ENCODE results near the gene METTL17. TPM values are rescaled to one million over a fixed set of nuclear protein-coding genes. Genes with fewer than 3 reads are reported as not detected.

Gene METTL17
- total RNA-seq, 1 experiment from 2014 or later: 98.1 TPM

- peaks cover 17% of the 10 kb centered on the region for H3K4me1 Mint-ChIP-seq
Observed at GRCh38 chr14:21034707-21035106, 44.9 kb downstream of the METTL17 start, which contains the start of gene RNASE13. TSS of gene RNASE13 (minus strand) at chr14:21034807. CDS start at chr14:21034288, 519 bp downstream.

More at GRCh38 chr14:21034707-21035106, 44.9 kb downstream of the METTL17 start, which contains the start of gene RNASE13:
- Mint-ChIP-seq H3K36me3 (no peaks in the 10 kb centered on the region), H3K27ac (no peak within 1 kb of the TSS), H3K9me3 (no peaks in the 10 kb centered on the region), H3K27me3 (ENCODE audit: low read depth) (peaks cover 8% of the 10 kb centered on the region), H3K4me3 (no peak within 1 kb of the TSS)
- POLR2A ChIA-PET: no interaction called here
- CTCF ChIA-PET: interaction anchor here (12.2 kb wide), 1 partner anchor 20 kb away, joined by 104 read pairs; no protein-coding TSS in a partner anchor
- TF ChIP-seq IRF2 (CRISPR knock-in tag; IDR thresholded peaks at IDR 0.05; ENCODE audit: borderline replicate concordance, low read depth) (no peak), ZNF671 (CRISPR knock-in tag; IDR thresholded peaks at IDR 0.05) (no peak), ZNF232 (CRISPR knock-in tag; IDR thresholded peaks at IDR 0.05) (no peak), STAT6 (CRISPR knock-in tag; conservative IDR thresholded peaks at IDR 0.05; ENCODE audit: low read depth) (no peak), ARID4B (CRISPR knock-in tag; IDR thresholded peaks at IDR 0.05; ENCODE audit: borderline replicate concordance) (no peak), USF1 (CRISPR knock-in tag; IDR thresholded peaks at IDR 0.05) (no peak), ZNF317 (CRISPR knock-in tag; IDR thresholded peaks at IDR 0.05; ENCODE audit: borderline replicate concordance, low read depth) (no peak), ATF3 (CRISPR knock-in tag; conservative IDR thresholded peaks at IDR 0.05) (no peak), ZMAT4 (CRISPR knock-in tag; IDR thresholded peaks at IDR 0.05) (no peak), NFYB (CRISPR knock-in tag; conservative IDR thresholded peaks at IDR 0.05; ENCODE audit: low read depth) (no peak), IRF1 (CRISPR knock-in tag; IDR thresholded peaks at IDR 0.05) (no peak), ZSCAN18 (CRISPR knock-in tag; IDR thresholded peaks at IDR 0.05) (no peak), ZNF512 (CRISPR knock-in tag; IDR thresholded peaks at IDR 0.05; ENCODE audit: borderline replicate concordance) (no peak), GRHL2 (CRISPR knock-in tag; IDR thresholded peaks at IDR 0.05; ENCODE audit: insufficient replicate concordance, severe bottlenecking) (no peak)
- no peak for DNase-seq (ENCODE audit: low spot score)
- no peak for ATAC-seq

Data from WTC11 (cell line).